Renal pelvis (tissue), 4 donors: ENCODE measurements around the gene TMEM182. TPM values are rescaled to one million over a fixed set of nuclear protein-coding genes. Genes with fewer than 3 reads are reported as not detected.

Experiments used
- DNase-seq: peaks from one replicate; pipeline ENCODE4 v3.0.0-alpha.2; 2013
- polyA plus RNA-seq, 3 donors: library from polyadenylated mRNA; unstranded; fragments of 120-200 nt; gene quantifications; one replicate each; pipeline ENCODE4 v1.2.1, GENCODE V29; 2013; ENCODE audit not compliant: insufficient read length in 3 of 3

The TMEM182 gene
- polyA plus RNA-seq, 3 donors = 6.5 to 8.7 (median 7.6) TPM

GRCh38 chr2:102755284-102755683 lies 6.5 kb upstream of the TMEM182 start:
- no peak for DNase-seq

GRCh38 chr2:102758439-102758838 lies 3.4 kb upstream of the TMEM182 start:
- no peak for DNase-seq

GRCh38 chr2:102764083-102764482 lies 2.3 kb downstream of the TMEM182 start:
- DNase-seq = no peak

- no peak for DNase-seq
Observed at GRCh38 chr2:102765061-102765460, 3.2 kb downstream of the TMEM182 start.

DNA sequence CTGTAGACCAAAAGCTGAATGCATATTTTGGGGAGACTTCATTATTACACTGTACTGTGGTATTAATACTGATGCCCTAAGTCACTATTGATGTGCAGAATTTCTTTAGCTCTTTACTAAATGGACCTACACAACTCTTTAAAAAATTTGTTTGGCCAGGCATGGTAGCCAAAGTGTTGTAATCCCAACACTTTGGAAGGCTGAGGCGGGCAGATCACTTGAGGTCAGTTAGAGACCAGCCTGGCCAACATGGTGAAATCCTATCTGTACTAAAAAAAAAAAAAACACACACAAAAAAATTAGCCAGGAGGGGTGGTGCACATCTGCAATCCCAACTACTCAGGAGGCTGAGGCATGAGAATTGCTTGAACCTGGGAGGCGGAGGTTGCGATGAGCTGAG lies 6.4 kb downstream of the TMEM182 start:
- no peak for DNase-seq

GRCh38 chr2:102768892-102769291 lies 7.1 kb downstream of the TMEM182 start:
- no peak for DNase-seq

DNA sequence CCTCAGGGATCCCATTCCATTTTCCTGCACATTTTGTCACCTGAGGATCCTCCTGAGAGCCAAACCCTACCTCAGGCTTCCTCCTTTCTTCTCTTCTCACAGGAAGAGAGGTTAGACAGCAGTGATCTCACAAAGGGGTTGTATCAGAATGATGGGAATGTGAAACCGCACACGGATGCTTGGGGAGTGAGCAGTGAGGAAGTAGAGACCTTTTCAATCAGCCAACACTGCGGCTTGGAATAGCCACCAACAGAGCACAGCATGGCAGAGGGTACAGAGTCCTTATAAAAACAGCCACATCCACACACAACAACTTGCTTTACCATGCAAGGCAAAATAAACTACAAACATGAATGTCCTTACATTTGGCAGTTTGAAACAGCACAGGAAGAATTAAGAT lies 8.7 kb downstream of the TMEM182 start:
- no peak for DNase-seq

DNA sequence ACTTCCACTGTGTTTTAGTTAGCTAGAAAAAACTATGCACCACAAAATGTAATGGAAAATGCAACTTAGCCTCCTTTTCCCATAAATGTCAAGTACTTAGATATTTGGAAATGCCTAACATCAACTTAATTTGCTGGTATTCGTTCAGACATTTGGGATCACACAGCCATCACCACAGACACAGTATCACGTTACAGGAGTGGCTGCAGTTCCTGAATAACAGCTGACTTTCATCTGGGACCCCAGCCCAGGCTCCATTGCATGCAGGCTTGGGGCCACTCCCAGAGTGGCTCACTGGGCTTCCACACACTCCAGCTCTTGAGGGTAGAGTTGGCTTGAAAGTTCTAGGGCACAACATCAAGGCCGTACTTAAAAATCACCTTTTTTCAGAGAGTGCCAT lies 9.3 kb downstream of the TMEM182 start:
- no peak for DNase-seq

- no peak for DNase-seq
Observed at GRCh38 chr2:102772659-102773058, 10.8 kb downstream of the TMEM182 start.

DNA sequence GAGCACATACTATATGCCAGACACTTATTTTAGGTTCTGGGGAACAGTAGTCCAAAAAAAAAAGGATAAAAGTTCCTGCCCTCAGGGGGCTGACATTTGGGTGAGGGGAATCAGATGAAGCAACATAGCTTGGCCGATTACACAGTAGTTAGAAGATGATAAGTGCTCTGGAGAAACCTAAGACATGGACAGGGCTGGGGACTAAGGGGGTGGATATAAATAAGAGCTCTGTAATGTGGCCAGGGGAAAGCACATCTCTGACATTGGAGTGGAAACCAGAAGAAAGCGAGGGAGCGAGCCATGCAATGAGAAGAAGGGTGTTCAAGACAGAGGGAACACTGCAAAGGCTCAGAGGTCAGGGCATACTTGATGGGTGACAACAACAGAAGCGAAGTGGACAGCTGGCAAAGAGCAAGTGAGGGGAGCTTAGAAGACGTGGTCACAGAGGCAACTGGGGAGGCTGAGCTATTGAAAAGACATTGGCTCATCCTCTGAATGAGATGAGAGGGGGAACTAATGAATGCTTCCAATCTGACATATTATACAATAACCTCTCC lies 11.4 kb downstream of the TMEM182 start:
- DNase-seq = no peak

DNA sequence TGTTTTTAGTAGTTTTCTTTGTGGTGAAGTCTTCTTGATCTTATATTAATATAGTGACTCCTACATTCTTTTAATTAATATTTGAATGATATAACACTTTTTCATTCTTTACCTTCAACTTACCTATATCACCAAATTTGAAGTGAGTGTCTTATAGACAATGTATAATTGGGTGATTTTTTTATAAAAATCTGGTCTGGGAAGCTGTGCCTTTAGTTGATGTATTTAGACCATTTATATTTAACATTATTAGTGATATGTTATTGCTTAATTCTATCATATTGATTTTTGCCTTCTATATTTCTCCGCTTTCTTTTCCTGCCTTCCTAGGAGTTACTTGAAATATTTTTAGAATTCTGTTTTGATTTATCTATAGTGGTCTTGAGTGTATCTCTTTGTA lies 16.4 kb downstream of the TMEM182 start:
- DNase-seq = no peak

- DNase-seq = no peak
Observed at GRCh38 chr2:102780467-102780866, 18.6 kb downstream of the TMEM182 start.

DNA sequence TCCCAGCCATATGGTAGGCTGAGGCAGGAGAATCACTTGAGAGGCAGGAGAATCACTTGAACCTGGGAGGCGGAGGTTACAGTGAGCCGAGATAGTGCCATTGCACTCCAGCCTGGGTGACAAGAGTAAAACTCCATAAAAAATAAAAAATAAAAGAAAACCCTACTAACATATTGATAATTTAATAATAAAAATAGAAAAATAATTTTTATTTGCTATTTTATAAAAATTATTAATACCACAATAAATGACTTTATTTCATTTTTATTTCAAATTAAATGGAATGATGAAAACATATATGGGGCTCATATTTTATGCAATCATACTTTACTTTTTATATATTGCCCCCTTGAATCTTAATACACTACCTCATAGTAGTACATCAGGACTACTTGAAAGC lies 20.4 kb downstream of the TMEM182 start:
- DNase-seq = no peak

GRCh38 chr2:102782933-102783332 lies 21.1 kb downstream of the TMEM182 start:
- DNase-seq = no peak

GRCh38 chr2:102783506-102784183 lies 21.8 kb downstream of the TMEM182 start:
- DNase-seq = no peak

DNA sequence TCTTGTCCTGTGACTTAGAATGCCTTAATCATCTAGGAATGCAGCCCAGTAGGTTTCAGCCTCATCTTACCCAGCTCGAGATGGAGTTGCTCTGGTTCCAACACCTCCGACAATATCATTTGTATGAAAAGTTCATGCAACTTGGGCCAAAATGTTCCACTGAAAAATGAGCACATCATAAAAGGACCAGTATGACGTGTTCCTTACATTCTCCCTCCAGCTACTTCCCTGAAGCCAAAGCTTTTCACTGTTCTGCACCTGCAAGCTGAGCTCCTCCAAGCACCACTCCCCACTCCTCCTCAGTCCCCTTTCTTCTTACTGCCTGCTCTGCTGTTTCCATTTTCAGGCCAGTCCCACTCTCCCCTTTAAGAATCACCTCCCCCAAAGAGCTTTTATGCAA lies 23.1 kb downstream of the TMEM182 start:
- DNase-seq = no peak

DNA sequence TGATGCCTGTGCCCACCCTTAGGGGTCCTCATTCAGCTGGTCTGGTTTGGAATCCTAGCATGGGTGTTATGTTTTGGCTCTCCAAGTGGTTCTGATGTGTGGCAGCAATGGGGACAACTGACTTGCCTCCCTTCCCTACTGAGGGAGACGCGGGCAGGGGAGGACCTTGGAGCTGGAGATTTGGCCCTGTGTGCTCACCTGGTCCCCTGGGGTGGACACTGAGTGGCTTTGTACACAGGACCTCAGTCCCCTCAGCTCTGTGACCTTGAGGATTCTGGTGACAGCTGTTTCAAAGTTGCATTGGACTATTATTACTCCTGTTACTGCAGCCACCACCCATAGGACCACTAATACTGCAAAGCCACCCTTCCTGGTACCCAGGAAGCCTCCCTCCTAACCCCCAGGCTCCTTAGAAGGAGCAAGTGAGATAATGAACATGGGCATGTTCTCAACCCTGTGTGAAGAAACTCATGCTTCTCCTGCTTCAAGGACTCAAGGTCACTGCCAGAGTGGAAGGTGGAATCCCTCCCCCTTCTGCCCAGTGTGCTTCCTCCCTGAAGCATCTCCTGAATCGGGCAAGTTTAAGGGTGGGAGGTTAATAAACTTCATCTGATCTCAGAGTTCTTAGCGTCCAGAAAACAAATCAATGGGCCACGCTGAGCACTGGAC lies 26.5 kb downstream of the TMEM182 start:
- no peak for DNase-seq

GRCh38 chr2:102788885-102789260 lies 27.0 kb downstream of the TMEM182 start:
- DNase-seq = no peak

DNA sequence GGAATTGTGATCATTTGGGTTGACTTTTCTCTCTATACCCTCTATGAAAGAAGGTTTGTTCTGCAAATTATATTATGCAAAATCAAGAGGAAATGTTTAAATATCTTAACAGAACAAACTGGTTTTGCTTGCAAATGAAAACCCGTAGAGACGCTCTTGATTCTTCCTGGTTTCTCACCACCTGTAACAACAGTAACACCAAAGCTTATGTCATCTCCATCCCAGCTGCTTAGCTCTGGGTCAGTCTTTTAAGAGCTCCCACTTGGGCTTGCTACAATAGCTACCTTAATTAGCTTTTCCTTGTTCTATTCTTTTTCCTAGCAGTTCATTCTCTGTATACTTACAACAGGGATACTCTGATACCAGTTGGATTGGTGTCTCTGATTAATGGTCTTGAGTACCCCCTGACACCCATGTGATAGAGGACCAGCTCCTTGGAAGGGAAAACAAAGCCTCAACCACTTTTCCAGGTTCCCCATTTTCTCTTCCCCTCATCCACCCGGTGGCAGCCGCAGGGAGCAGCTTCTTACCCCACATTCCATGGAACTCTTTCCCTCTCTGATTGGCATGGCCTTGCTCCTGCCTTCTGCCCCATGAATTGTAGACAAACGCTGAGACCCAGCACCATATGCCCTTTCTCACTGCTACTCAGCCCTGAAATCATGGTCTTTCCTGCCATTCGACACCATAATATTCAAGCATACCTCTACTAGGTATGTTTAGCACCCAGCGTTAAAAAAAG lies 27.7 kb downstream of the TMEM182 start:
- DNase-seq = no peak

- no peak for DNase-seq
Observed at GRCh38 chr2:102790091-102790455, 28.2 kb downstream of the TMEM182 start.

- no peak for DNase-seq
Observed at GRCh38 chr2:102792568-102793208, 30.9 kb downstream of the TMEM182 start.

DNA sequence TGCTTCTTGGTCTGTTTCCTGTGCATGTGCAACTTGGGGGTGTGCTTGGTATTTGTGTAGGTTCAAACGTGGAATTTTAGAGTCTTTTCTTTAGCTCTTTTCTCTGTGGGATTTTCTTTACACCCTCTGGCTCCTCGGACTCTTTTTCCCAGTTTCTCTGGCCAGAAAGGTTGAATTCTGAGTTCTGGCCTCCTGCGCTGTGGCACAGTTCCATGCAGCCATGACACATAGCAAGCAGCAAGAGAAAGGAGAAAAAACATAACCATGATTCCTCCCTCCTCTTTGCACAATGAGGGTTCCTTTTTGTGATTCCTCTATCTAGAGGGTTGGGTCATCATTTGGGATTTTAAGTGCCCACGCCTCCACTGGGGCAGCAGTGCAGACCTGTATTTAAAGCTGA lies 33.8 kb downstream of the TMEM182 start:
- no peak for DNase-seq
